HuH-7.5 (cell line): ENCODE results near the gene PCSK9.
A peak's percentile ranks its signal among the peaks of the same experiment; 100 is the strongest.

ENCODE experiments used
- DNase-seq: peaks from one replicate; pipeline ENCODE4 v3.0.0; 2011; ENCODE audit warnings: low spot score

The PCSK9 gene

GRCh38 chr1:55039342-55040082, at the start of gene PCSK9:
Gene PCSK9, plus strand, starts transcription at chr1:55039548. Its CDS starts 290 bp downstream, at chr1:55039838.
- peak; percentile 80 for DNase-seq

GRCh38 chr1:54989968-54990810, 49.2 kb upstream of the PCSK9 start:
- DNase-seq: no peak

DNA sequence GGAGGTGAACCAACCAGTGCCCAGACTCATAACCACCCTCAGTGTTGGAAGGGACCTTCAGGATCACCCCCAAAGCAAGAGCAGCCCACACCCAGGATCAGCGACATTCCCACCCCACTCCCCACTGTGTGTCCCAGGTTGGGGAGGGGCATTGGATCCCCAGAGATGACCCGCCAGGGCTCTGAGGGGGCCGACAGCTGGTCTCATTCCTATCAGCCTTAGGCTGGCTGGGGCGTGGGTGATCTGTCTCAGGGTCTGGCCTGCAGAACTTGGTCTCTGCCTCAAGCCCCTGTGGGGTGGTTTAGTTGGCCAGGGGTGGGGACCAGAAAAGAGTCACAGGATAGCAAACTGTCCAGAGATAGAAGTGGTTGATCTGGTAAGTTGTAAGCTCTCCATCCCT, 48.4 kb upstream of the PCSK9 start:
- DNase-seq: no peak

DNA sequence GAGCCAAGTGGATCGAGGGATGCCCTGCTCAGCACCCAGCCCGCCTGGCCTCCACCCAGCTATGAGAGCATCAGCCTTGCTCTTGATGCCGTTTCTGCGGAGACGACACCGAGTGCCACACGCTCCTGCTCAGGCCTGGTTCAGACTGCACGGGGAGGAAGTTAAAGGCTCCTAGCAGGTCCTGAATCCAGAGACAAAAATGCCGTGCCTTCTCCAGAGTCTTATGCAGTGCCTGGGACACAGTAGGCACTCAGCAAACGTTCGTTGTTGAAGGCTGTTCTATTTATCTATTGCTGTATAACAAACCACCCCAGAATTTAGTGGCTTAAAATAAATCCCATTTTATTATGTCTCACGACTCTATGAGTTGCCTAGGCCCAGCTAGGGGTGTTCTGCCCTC, 47.4 kb upstream of the PCSK9 start:
- no peak for DNase-seq

DNA sequence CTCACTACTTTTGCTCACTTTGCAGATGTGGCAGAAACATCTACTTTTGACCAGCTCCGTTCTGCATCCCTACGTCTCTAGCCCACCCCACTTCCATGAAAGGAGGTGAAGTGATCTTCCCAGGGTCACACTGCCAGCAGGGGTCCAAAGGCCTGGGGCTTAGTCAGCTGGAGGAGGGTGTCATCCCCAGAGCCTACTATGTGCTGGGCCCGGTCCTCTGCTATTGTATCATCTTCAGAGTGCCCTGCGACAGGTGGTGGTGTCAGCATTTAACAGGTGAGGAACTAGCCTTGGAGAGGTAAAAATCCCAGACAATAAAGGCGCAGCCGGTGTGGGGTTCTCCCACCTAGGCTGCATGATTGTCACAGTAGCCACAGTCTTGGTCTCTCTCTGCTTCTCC, 46.2 kb upstream of the PCSK9 start:
- DNase-seq: no peak

DNA sequence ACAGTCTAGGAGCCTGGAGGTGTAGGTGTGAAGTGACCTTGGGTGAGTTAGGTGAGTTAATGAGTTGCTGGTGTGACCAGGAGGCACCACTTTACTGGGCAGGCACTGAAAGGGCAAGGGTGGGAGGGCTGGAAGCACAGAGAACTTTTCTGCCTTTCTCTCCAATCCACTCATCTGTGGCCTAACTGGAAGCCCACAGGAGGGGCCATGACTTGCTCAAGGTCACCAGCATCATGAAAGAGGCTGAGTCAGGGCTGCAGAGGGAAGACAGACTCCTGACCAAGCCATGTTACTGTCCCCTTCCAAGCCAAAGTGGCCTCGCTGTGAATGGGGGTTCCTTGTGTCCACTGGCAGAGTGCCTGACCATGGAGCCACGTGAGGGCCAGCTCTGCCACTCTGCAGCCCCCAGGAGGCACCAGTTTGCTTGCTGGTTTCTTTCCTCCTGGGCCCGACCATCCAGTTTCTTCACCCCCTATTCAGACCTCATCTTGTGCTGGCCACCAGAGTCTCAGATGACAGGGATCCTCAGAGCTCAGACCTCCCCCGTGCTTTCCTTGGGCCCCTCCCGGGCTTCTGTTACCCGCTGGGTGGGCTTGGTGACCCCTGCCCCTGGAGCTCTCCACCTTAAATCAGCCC, 44.9 kb upstream of the PCSK9 start:
- no peak for DNase-seq

GRCh38 chr1:54995013-54995760, 44.2 kb upstream of the PCSK9 start:
- no peak for DNase-seq

DNA sequence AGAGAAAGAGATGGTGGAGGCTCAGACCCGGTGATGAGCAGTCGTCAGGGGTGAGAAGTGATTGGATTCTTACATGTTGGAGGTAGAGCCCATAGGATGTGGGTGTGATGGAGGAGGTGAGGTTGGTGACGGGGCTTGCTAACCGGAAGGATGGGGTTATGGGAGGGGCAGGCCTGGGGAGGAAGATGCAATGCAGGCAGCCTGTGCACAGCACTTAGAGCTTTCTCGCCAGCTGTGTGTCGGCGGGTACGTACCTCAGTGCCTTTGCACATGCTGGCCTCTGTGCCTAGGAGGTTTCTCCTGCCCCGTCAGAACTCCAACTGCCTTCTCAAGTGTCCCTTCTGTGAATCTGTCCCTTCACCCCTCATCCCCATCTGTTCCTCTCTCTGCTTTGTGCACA, 43.5 kb upstream of the PCSK9 start:
- no peak for DNase-seq

DNA sequence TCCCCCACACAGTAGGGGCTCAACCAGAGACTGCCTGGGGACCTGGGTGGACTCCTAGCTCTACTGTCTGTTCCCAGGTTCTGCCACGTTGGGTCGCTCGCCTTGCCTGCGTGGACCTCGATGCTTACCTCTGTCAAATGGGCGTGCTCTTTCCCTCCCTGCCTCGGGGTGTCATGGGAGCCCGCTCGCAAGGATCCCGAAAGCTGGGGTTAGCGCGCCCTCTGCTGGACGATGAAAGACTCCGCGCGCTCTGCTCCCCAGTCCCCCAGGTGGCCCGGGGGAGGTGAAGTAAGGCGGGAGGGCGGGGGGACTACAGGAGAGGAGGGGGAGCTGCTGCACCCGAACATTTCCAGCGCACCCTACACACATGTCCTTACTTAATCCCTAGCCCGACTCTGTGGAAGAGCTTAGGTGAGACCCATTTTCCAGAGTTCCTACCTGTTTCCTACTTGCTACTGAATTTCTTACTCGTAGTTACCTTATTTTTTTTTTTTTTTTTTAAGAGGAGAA, 42.9 kb upstream of the PCSK9 start:
- peak; percentile 96 for DNase-seq

- no peak for DNase-seq
Measured at GRCh38 chr1:54996869-54997710, 42.3 kb upstream of the PCSK9 start.

GRCh38 chr1:54997711-54997986, 41.7 kb upstream of the PCSK9 start:
- DNase-seq: no peak

DNA sequence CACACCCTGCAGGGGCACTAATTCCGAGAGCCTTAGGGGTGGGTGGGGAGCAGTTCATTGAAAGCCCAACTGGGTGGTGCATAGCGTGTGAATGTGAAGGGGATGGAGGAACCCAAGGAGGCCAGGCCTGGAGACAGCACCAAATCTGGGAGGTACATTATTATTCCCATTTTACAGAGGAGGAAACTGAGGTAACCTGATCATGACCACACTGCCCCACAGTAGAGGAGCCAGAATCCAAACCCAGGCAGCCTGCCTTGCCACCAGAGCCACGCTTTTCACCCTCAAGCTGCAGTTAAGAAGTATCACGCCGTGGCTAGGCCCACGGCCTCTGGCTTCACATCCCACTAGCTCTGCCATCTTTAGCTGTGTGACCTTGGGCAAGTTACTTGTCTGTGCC, 41.2 kb upstream of the PCSK9 start:
- no peak for DNase-seq

DNA sequence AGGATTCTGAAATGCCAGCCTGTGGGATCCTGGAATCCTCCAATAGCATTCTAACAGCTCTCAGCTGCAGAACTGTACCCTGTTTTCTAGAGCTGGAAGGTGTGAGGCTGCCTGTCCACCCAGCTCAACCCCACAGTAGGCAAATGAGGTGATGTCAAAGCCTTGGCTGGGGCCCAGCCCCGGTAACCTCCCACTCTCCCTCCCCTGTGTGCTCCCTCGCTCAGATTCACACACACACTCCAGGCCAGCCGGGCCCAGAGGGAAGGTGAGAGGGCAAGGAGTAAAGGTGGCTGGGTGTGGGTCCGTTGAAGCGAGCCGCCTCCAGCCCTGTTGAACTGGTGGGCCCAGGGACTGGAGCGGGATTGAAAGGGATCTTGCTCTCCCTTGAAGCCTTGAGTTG, 40.7 kb upstream of the PCSK9 start, which contains the start of gene BSND:
Gene BSND, plus strand, starts transcription at position 257 of the 400 bp plus-strand sequence. CDS start 254 bp downstream, outside the sequence.
- DNase-seq: no peak

- DNase-seq: no peak
Measured at GRCh38 chr1:55000110-55001085, 39.0 kb upstream of the PCSK9 start.

DNA sequence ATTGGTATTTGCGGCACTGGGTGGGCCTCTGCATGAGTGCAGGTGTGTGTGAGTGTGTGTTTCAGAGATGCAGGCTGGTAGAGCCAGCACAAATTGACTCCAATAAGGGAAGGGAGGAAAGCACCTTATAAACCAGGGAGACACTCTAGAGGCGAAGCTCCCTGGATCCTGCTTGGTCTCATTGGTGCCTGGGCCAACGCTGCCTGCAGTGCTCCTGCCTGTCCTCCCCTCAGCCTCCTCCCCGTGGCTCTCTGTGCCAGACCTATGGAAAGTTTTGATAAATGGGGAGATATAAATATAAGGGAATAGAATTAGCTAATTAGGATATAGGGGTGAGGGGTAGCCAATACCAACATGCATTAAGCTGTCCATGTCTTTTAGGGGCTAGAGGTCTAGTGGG, 38.0 kb upstream of the PCSK9 start:
- no peak for DNase-seq

- no peak for DNase-seq
Measured at GRCh38 chr1:55002686-55003085, 36.7 kb upstream of the PCSK9 start.

- no peak for DNase-seq
Measured at GRCh38 chr1:55005351-55006140, 33.8 kb upstream of the PCSK9 start.

DNA sequence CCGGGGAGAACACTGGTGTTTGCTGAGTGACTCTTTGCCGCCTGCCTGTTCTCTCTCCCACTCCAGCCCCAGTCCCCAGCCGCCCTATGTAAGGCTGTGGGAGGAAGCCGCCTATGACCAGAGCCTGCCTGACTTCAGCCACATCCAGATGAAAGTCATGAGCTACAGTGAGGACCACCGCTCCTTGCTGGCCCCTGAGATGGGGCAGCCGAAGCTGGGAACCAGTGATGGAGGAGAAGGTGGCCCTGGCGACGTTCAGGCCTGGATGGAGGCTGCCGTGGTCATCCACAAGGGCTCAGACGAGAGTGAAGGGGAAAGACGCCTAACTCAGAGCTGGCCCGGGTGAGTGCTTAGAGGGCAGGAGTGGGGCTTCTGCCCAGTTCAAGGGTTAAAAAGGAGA, 32.4 kb upstream of the PCSK9 start:
- no peak for DNase-seq

GRCh38 chr1:55007625-55008024, 31.7 kb upstream of the PCSK9 start:
- no peak for DNase-seq
